Heart left ventricle (tissue), 13 donors: ENCODE measurements around the gene KCNQ1.

Experiments
- POLR2A ChIP-seq, 2 donors: fragments of 450-650 bp; IDR thresholded peaks; one replicate each; pipeline ENCODE4 v1.6.1; 2017; ENCODE audit warnings: antibody characterized with exemption in 2 of 2, mild to moderate bottlenecking in 2 of 2, moderate library complexity in 2 of 2
- TF ChIP-seq, protein P1 (sequence below), 12 donors: fragments of 200-600 bp; sonication (generic) in 4 of 12; IDR thresholded peaks; one replicate each; pipeline versions ENCODE4 v1.5.0 to v1.8.0; 2018 to 2022; ENCODE audit warnings: antibody characterized with exemption in 12 of 12, mild to moderate bottlenecking in 5 of 12
- donor health status: ischemic (EF 13 %, LVEDD 7.1; RV severe dilation, severe dysfunction).
- donor health status: DM: no; HTN: yes; CAD: no.
- donor health status: DM: no; HTN: no; CAD: no.
- donor health status: ischemic (EF 25% LVEDD 6.9; RV normal size, moderate dysfunction).
- donor health status: ischemic (EF 25% LVEDD 5.7; RV mildly dilated, moderate dysfunction).
- donor health status: ischemic (EF 35%, LVEDD 5.7; RV mildly dilated, moderate dysfunction).
- donor health status: nonischemic (EF 11% LVEDD 7.7; RV severe dilation, severe dysfunction).
- donor health status: DM: yes; HTN: yes; CAD: no.
- donor health status: PGD.
- donor health status: ischemic (EF 29% LVEDD 5.4; RV normal size, mild dysfunction).
- donor health status: nonischemic (EF 23%, LVEDD 6.1; RV moderate dilation, normal function).

- TF ChIP-seq, protein P1, sequence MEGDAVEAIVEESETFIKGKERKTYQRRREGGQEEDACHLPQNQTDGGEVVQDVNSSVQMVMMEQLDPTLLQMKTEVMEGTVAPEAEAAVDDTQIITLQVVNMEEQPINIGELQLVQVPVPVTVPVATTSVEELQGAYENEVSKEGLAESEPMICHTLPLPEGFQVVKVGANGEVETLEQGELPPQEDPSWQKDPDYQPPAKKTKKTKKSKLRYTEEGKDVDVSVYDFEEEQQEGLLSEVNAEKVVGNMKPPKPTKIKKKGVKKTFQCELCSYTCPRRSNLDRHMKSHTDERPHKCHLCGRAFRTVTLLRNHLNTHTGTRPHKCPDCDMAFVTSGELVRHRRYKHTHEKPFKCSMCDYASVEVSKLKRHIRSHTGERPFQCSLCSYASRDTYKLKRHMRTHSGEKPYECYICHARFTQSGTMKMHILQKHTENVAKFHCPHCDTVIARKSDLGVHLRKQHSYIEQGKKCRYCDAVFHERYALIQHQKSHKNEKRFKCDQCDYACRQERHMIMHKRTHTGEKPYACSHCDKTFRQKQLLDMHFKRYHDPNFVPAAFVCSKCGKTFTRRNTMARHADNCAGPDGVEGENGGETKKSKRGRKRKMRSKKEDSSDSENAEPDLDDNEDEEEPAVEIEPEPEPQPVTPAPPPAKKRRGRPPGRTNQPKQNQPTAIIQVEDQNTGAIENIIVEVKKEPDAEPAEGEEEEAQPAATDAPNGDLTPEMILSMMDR (IDR thresholded peaks at IDR 0.05): no peak
- TF ChIP-seq POLR2A (IDR thresholded peaks at IDR 0.05): no peak
Observed at GRCh38 chr11:2549491-2549875, 104.7 kb downstream of the KCNQ1 start.
